ENCODE data around the gene CPLANE2.
"Not testable (repeated sequence)": the region's sequence is repeated elsewhere in the genome, so short reads cannot be mapped to it uniquely, and the experiment has no call there.

The CPLANE2 gene

GRCh38 chr1:16248603-16249516, 11.9 kb upstream of the CPLANE2 start:
- DNase-seq, result peak; percentile 82

- no peak for DNase-seq
Measured at GRCh38 chr1:16248007-16248436, 11.0 kb upstream of the CPLANE2 start.

- DNase-seq, result no peak
Measured at GRCh38 chr1:16247441-16247840, 10.5 kb upstream of the CPLANE2 start.

- no peak for DNase-seq
Measured at GRCh38 chr1:16246961-16247360, 10.0 kb upstream of the CPLANE2 start.

GRCh38 chr1:16246239-16246638, 9.3 kb upstream of the CPLANE2 start:
- not testable (repeated sequence) for DNase-seq

GRCh38 chr1:16245476-16246196, 8.7 kb upstream of the CPLANE2 start:
- DNase-seq, result no peak

GRCh38 chr1:16244650-16245285, 7.8 kb upstream of the CPLANE2 start:
- no peak for DNase-seq

- peak; percentile 73 for DNase-seq
Measured at GRCh38 chr1:16243936-16244649, 7.1 kb upstream of the CPLANE2 start.

- DNase-seq, result no peak
Measured at GRCh38 chr1:16243215-16243610, 6.2 kb upstream of the CPLANE2 start.

GRCh38 chr1:16242556-16243214, 5.7 kb upstream of the CPLANE2 start:
- no peak for DNase-seq

- no peak for DNase-seq
Measured at GRCh38 chr1:16241221-16241708, 4.3 kb upstream of the CPLANE2 start.

- DNase-seq, result no peak
Measured at GRCh38 chr1:16239972-16240491, 3.0 kb upstream of the CPLANE2 start.

- no peak for DNase-seq
Measured at GRCh38 chr1:16237343-16237830, 404 bp upstream of the CPLANE2 start.

GRCh38 chr1:16235944-16236510, 956 bp downstream of the CPLANE2 start:
- DNase-seq, result no peak

- no peak for DNase-seq
Measured at GRCh38 chr1:16235347-16235746, 1.6 kb downstream of the CPLANE2 start.

GRCh38 chr1:16233431-16233830, 3.6 kb downstream of the CPLANE2 start:
- no peak for DNase-seq

- no peak for DNase-seq
Measured at GRCh38 chr1:16232316-16232710, 4.7 kb downstream of the CPLANE2 start.

GRCh38 chr1:16231331-16232315, 5.4 kb downstream of the CPLANE2 start:
- DNase-seq, result no peak

- no peak for DNase-seq
Measured at GRCh38 chr1:16230744-16231143, 6.2 kb downstream of the CPLANE2 start.
